Mesenchymal stem cell (in vitro differentiated cells and primary cell): ENCODE measurements around the gene OSBPL3.

Source experiments
- DNase-seq: peaks from one replicate; pipeline ENCODE4 v3.0.0-alpha.2; 2013
- H2AFZ ChIP-seq: one replicate; pipeline ENCODE4 v1.6.1; 2013; ENCODE audit warnings: low read depth, mild to moderate bottlenecking, control low read depth, inconsistent platforms, low read length, moderate library complexity
- H2AK5ac ChIP-seq: 2 replicates; pipeline ENCODE4 v1.6.1; 2013; ENCODE audit warnings: low read length, moderate library complexity, mild to moderate bottlenecking, inconsistent platforms; ENCODE audit not compliant: severe bottlenecking
- H2BK120ac ChIP-seq: one replicate; pipeline ENCODE4 v1.6.1; 2013; ENCODE audit warnings: low read depth, mild to moderate bottlenecking, inconsistent platforms, low read length, moderate library complexity
- H2BK12ac ChIP-seq, 2 experiments: one replicate each; pipeline ENCODE4 v1.6.1; 2013; ENCODE audit warnings: inconsistent platforms in 2 of 2, low read length in 2 of 2, mild to moderate bottlenecking in 2 of 2, moderate library complexity in 2 of 2, control low read depth in 1 of 2
- H2BK15ac ChIP-seq: one replicate; pipeline ENCODE4 v1.6.1; 2013; ENCODE audit warnings: mild to moderate bottlenecking, low read depth, inconsistent platforms; ENCODE audit not compliant: poor library complexity, severe bottlenecking
- H2BK5ac ChIP-seq: 2 replicates; pipeline ENCODE4 v1.6.1; 2013; ENCODE audit warnings: low read depth, mild to moderate bottlenecking, low read length, control low read depth, inconsistent platforms; ENCODE audit not compliant: poor library complexity, severe bottlenecking
- H3K14ac ChIP-seq, 2 experiments: one replicate each; pipeline ENCODE4 v1.6.1; 2013; ENCODE audit warnings: inconsistent platforms in 2 of 2, low read length in 2 of 2, control low read depth in 1 of 2, mild to moderate bottlenecking in 1 of 2, moderate library complexity in 1 of 2
- H3K18ac ChIP-seq, 2 experiments: one replicate each; pipeline ENCODE4 v1.6.1; 2013; ENCODE audit warnings: inconsistent platforms in 2 of 2, low read length in 2 of 2, control low read depth in 1 of 2, low read depth in 1 of 2, mild to moderate bottlenecking in 1 of 2
- H3K23ac ChIP-seq, 2 experiments: one replicate each; pipeline ENCODE4 v1.6.1; 2013; ENCODE audit warnings: inconsistent platforms in 2 of 2, low read length in 2 of 2, mild to moderate bottlenecking in 2 of 2, moderate library complexity in 2 of 2, control low read depth in 1 of 2
- H3K27ac ChIP-seq: 2 replicates; pipeline ENCODE4 v1.5.1; 2013; ENCODE audit warnings: mild to moderate bottlenecking, moderate library complexity, low read length, control low read depth, inconsistent platforms; ENCODE audit not compliant: poor library complexity, severe bottlenecking
- H3K27me3 ChIP-seq, 2 experiments: 2 replicates each; pipeline versions ENCODE4 v1.6.1 to v1.7.0; 2013; ENCODE audit warnings: low read length in 2 of 2, mild to moderate bottlenecking in 2 of 2, moderate library complexity in 2 of 2, control low read depth in 1 of 2, inconsistent platforms in 1 of 2; ENCODE audit not compliant: control insufficient read depth in 1 of 2, insufficient read depth in 1 of 2
- H3K36me3 ChIP-seq, 2 experiments: 2 replicates each; pipeline versions ENCODE4 v1.6.1 to v1.7.0; 2013; ENCODE audit warnings: low read length in 2 of 2, control low read depth in 1 of 2, inconsistent platforms in 1 of 2, low read depth in 1 of 2, mild to moderate bottlenecking in 1 of 2; ENCODE audit not compliant: insufficient read depth in 2 of 2, control insufficient read depth in 1 of 2
- H3K4ac ChIP-seq, 2 experiments: one replicate each; pipeline ENCODE4 v1.6.1; 2013; ENCODE audit warnings: inconsistent platforms in 2 of 2, low read length in 2 of 2, mild to moderate bottlenecking in 2 of 2, moderate library complexity in 2 of 2, control low read depth in 1 of 2, low read depth in 1 of 2
- H3K4me1 ChIP-seq: 2 replicates; pipeline ENCODE4 v1.6.1; 2013; ENCODE audit warnings: low read depth, low read length, control low read depth; ENCODE audit not compliant: control insufficient read depth, insufficient read depth
- H3K4me2 ChIP-seq: 2 replicates; pipeline ENCODE4 v1.6.1; 2013; ENCODE audit warnings: low read length, mild to moderate bottlenecking, inconsistent platforms; ENCODE audit not compliant: poor library complexity, severe bottlenecking
- H3K4me3 ChIP-seq, 2 experiments: 2 replicates each; pipeline versions ENCODE4 v1.5.1 to v1.7.0; 2013; ENCODE audit warnings: low read length in 2 of 2, mild to moderate bottlenecking in 2 of 2, control low read depth in 1 of 2, low read depth in 1 of 2; ENCODE audit not compliant: insufficient read depth in 1 of 2
- H3K79me1 ChIP-seq: replicated peaks from 2 replicates; pipeline ENCODE4 v1.6.1; 2013; ENCODE audit warnings: mild to moderate bottlenecking, control low read depth, low read length, inconsistent platforms; ENCODE audit not compliant: poor library complexity, severe bottlenecking
- H3K9ac ChIP-seq: 2 replicates; pipeline ENCODE4 v1.7.0; 2013; ENCODE audit warnings: mild to moderate bottlenecking, low read length, moderate library complexity
- H3K9me3 ChIP-seq: 2 replicates; pipeline ENCODE4 v1.7.0; 2013; ENCODE audit warnings: mild to moderate bottlenecking, low read length; ENCODE audit not compliant: control insufficient read depth
- H4K8ac ChIP-seq: one replicate; pipeline ENCODE4 v1.6.1; 2013; ENCODE audit warnings: inconsistent platforms, mild to moderate bottlenecking, low read length, moderate library complexity
- H4K91ac ChIP-seq: one replicate; pipeline ENCODE4 v1.6.1; 2013; ENCODE audit warnings: mild to moderate bottlenecking, low read length, inconsistent platforms
- WGBS: methylation state at CpG from one replicate; pipeline ENCODE4 v1.1.7; 2013; ENCODE audit warnings: mixed read lengths; 5-methylcytosine and 5-hydroxymethylcytosine counted together

The OSBPL3 gene

DNA sequence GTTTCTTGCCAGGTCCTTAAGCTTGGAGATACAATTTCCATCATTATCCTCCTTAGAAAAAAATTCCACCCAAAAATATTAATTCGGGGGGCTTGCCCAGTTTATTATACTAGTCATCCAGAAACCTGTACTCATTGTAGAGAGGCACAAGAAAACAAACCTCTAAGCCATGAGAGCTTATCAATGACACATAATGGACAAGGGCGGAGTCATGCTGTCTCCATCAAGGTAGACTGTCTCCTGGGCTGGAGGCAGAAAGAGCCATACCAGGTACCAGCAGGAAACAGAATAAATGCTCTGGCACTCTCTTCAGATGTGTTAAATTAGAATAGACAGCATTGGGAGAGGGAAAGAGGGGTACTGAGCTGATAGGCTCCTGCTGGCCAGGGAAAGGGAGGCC lies 153.0 kb downstream of the OSBPL3 start:
- Histone ChIP-seq H3K4me2 (no peak overlapping the region), H4K8ac (no peak overlapping the region), H2BK12ac (no peak overlapping the region), H2BK120ac (no peak overlapping the region), H3K36me3 (peaks cover 9 to 64% of the 10 kb centered on the region in 2 experiments), H4K91ac (no peak overlapping the region), H3K4me3 (no peak overlapping the region), H3K9me3 (no peaks in the 10 kb centered on the region), H2BK15ac (no peak overlapping the region), H3K14ac (peak overlapping the region in 1 of 2 experiments; percentile 46), H2BK5ac (no peak overlapping the region), H3K27me3 (no peaks in the 10 kb centered on the region), H3K79me1 (peaks cover 6% of the 10 kb centered on the region), H3K27ac (no peak overlapping the region), H3K4me1 (peaks cover 10% of the 10 kb centered on the region), H2AFZ (no peak overlapping the region), H3K4ac (no peak overlapping the region), H2AK5ac (peak overlapping the region; percentile 61), H3K23ac (no peak overlapping the region), H3K18ac (peak overlapping the region in 1 of 2 experiments; percentile 42), H3K9ac (no peak overlapping the region)
- 99% methylated on average over 2 of the region's 2 CpGs for WGBS
- DNase-seq, result no peak

GRCh38 chr7:24826662-24827020 lies 153.3 kb downstream of the OSBPL3 start:
- Histone ChIP-seq H3K4me2 (no peak overlapping the region), H2AFZ (no peak overlapping the region), H4K91ac (no peak overlapping the region), H3K4me1 (peaks cover 12% of the 10 kb centered on the region), H4K8ac (no peak overlapping the region), H3K36me3 (peaks cover 9 to 68% of the 10 kb centered on the region in 2 experiments), H3K18ac (no peak overlapping the region), H2BK120ac (no peak overlapping the region), H2BK5ac (no peak overlapping the region), H3K79me1 (peaks cover 6% of the 10 kb centered on the region), H3K27me3 (no peaks in the 10 kb centered on the region), H3K23ac (no peak overlapping the region), H3K4me3 (no peak overlapping the region), H3K9me3 (no peaks in the 10 kb centered on the region), H3K14ac (no peak overlapping the region), H2BK15ac (no peak overlapping the region), H2BK12ac (no peak overlapping the region), H3K4ac (no peak overlapping the region), H3K9ac (no peak overlapping the region), H2AK5ac (no peak overlapping the region), H3K27ac (no peak overlapping the region)
- DNase-seq, result no peak
- 75% methylated on average over 7 of the region's 7 CpGs for whole genome bisulfite sequencing

DNA sequence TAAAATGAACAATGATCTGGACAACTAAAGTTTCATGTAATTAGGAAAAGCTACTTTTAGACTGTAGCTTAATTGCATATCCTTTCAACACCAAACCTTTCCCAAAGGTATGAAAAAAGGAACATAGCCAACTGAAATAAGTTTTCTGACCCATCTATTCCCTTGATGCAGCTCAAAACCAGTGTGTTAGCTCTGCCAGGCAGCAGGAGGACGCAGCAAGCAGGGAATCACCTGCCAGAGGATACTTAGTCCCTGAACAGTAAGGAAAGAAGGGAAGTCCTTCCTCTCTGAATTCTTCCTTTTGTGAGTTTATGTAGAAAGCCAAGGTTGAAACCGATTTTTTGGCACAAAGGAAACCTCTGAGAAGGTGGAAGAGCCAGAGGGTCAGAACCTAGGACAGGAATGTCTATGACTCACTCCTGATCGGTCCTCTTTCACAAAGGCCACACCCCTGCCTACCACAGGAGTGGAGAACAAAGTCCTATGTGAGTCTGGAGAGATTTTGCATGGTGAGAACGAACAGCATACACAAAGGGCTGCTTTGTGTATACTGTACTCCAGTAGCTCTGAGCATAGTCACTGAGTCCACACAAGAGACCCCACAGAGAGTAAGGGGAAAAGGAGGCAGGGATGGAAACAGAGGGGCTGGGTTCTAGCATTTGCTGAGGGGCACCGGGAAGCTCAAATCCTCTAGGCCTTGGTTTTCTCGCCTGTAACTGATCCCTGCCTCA lies 153.9 kb downstream of the OSBPL3 start:
- H3K27me3 ChIP-seq, result no peaks in the 10 kb centered on the region
- no peaks in the 10 kb centered on the region for H3K9me3 ChIP-seq
- DNase-seq, result peak; percentile 58
- no peak overlapping the region for H3K4me3 ChIP-seq
- no peak overlapping the region for H2BK15ac ChIP-seq
- no peak overlapping the region for H3K4me2 ChIP-seq
- peaks cover 9 to 68% of the 10 kb centered on the region in 2 experiments for H3K36me3 ChIP-seq
- no peak overlapping the region for H3K9ac ChIP-seq
- H2AFZ ChIP-seq, result no peak overlapping the region
- WGBS, result 68% methylated on average over 5 of the region's 6 CpGs
- no peak overlapping the region for H3K23ac ChIP-seq
- no peak overlapping the region for H2BK12ac ChIP-seq
- no peak overlapping the region for H4K91ac ChIP-seq
- no peak overlapping the region for H4K8ac ChIP-seq
- no peak overlapping the region for H3K4ac ChIP-seq
- no peak overlapping the region for H2BK5ac ChIP-seq
- no peak overlapping the region for H3K14ac ChIP-seq
- H2AK5ac ChIP-seq, result no peak overlapping the region
- peaks cover 6% of the 10 kb centered on the region for H3K79me1 ChIP-seq
- H3K27ac ChIP-seq, result no peak overlapping the region
- H3K4me1 ChIP-seq, result peaks cover 15% of the 10 kb centered on the region
- no peak overlapping the region for H3K18ac ChIP-seq
- H2BK120ac ChIP-seq, result no peak overlapping the region

DNA sequence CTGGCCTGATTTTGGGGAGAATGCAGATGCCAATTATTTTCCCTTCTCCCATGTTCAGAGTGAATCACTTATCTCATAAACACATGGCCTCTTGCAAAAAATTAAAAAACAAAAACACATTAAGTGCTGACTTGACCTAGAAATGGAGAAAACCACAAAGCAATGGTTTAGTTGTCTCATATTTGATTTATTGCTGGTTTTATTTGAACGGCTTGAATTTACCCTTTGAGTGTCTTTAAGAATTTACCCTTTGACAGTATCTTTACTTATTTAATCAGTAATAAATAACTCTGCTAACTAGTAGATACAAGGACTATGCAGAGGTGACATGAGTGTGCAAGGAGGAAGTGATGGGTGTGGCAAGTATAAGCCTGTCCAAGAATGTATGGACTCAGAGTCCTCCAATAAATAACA lies 154.6 kb downstream of the OSBPL3 start:
- Histone ChIP-seq H3K27ac (no peak overlapping the region), H3K4me3 (no peak overlapping the region), H3K36me3 (peaks cover 9 to 64% of the 10 kb centered on the region in 2 experiments), H3K9me3 (no peaks in the 10 kb centered on the region), H2BK5ac (no peak overlapping the region), H2BK120ac (no peak overlapping the region), H3K23ac (no peak overlapping the region), H3K4me2 (no peak overlapping the region), H4K91ac (no peak overlapping the region), H3K79me1 (peaks cover 6% of the 10 kb centered on the region), H4K8ac (no peak overlapping the region), H3K18ac (no peak overlapping the region), H3K27me3 (no peaks in the 10 kb centered on the region), H2AFZ (no peak overlapping the region), H2AK5ac (no peak overlapping the region), H3K4me1 (peaks cover 15% of the 10 kb centered on the region), H3K9ac (no peak overlapping the region), H3K14ac (no peak overlapping the region), H3K4ac (no peak overlapping the region), H2BK15ac (no peak overlapping the region), H2BK12ac (no peak overlapping the region)
- DNase-seq, result peak; percentile 24
- no CpG with 5 or more reads among the region's 1 CpG for WGBS
